HG03135 (cell line): Measurements from ENCODE around the gene MAN1A1.

Source experiments
- ATAC-seq: cut with Tn5 transposase; IDR thresholded peaks from one replicate; pipeline ENCODE4 v1.9.1; 2021; ENCODE audit warnings: mild to moderate bottlenecking, moderate library complexity; ENCODE audit not compliant: unreplicated experiment

Gene MAN1A1

GRCh38 chr6:119241111-119241465 is 108.5 kb downstream of the MAN1A1 start:
- ATAC-seq, result peak; percentile 68

DNA sequence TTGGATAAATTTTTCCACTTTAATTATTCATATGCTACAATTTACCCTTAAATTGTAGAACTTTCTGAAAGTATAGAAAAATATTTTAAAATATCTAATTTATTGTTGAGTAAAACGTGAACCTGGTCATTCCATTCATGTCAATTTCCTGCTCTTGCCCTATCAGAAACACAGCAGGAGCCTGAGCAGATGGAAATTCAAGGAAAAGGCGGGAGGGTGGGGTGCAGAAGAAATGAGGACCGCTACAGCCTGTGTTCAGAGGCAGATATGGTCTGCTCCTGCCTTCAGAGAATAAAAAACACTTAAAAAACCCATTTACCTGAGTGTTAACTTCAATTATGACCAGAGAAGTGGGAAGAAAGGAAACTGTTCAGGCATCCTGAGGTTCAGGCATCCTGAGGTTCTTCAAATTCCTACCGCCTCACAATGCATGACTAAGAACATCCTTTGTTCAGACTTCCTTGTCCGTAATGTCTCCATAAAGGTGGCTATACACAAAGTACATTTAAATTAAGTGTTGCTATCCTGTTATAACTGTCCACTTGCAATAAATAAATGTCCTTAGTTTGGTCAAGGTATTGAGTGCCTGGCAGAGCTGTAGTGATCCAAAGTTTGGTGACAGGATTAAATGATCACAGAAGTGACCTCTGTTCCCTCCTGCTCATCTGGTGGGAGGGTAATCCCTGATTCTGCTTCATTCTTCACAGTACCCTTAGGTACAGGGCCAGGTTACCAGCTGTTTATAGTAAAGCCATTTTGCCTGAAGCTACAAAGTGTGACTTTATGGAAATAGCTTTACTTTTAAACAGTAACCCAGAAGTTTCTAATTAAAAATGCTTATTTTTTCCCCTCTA is 109.1 kb downstream of the MAN1A1 start:
- ATAC-seq, result peak; percentile 50

- no peak for ATAC-seq
These were observed 112.3 kb downstream of the MAN1A1 start for GRCh38 chr6:119237177-119237715.

- ATAC-seq, result no peak
These were observed 114.6 kb downstream of the MAN1A1 start for GRCh38 chr6:119234941-119235340.

DNA sequence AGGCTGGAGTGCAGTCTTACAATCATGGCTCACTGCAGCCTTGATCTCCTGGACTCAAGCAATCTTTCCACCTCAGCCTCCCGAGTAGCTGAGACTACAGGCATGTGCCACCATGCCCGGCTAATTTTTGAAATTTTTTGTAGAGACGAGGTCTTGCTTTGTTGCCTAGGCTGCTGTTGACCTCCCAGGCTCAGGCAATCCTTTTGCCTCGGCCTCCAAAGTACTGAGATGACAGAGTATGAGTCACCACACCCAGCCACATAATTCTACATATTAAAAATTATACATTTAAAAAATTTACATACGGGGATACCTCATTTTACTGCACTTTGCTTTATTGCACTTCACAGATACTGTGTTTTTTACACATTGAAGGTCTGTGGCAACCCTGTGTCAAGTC is 115.1 kb downstream of the MAN1A1 start:
- ATAC-seq, result no peak

DNA sequence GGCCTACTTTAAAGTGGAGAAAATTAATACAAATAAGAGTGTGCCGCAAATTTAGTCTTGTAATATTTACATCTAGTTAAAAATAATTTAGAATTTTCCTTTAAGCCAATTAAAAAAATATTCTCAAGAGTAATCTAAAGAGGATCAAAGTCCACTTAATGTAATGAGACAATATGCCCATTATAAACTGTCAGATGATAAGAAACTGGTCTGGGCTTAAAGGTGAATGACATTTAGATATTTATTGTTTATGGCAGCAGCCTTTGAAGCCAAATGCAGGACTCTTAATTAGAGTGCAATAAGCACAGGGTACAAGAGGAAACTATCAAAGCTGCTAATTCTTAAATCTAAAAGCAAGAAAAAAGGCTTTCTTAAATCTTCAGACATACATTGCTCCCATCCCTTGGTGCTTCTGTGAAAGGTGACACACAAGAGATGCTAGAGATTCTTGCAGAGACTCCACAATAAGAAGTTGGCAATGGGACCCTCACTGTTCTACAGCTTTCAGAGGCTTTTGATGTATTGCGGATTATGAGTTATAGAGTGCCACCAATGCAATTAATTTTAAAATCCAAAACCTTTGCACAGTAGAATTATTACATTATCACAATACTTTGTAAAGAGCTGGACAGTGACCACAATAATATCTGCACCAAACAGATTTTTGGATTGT is 116.1 kb downstream of the MAN1A1 start:
- no peak for ATAC-seq

DNA sequence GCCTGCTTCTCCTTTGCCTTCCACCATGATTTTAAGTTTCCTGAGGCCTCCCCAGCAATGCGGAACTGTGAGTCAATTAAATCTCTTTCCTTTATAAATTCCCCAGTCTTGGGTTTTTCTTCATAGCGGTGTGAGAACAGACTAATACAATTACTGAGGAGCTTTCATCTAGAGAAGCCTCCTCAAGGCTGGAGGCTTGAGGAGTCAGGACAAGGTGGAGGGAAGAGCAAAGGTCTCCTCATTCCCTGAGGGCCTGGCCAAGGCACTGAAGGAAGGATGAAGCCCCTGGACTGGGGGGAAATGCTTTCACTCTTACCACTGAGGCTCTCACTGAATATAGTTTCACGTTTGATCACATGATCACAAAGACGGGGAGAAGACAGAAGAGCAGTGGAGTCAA is 118.2 kb downstream of the MAN1A1 start:
- no peak for ATAC-seq

GRCh38 chr6:119230160-119230559 is 119.4 kb downstream of the MAN1A1 start:
- no peak for ATAC-seq

DNA sequence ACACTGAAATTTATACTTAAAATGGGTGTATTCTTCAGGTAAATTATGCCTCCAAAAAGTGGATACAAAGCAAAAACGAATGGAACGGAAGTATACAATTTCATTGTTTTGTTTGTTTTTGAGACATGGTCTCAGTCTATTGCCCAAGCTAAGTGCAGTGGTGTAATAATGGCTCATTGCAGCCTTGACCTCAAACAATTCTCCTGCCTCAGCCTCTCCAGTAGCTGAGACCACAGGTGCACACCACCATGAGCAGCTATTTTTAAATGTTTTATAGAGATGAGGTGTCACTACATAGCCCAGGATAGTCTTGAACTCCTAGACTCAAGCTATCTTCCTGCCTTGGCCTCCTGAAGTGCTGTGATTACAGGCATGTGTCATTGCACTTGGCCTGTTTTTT is 122.2 kb downstream of the MAN1A1 start:
- no peak for ATAC-seq

GRCh38 chr6:119226089-119226488 is 123.5 kb downstream of the MAN1A1 start:
- ATAC-seq, result no peak

- no peak for ATAC-seq
These were observed 125.4 kb downstream of the MAN1A1 start for GRCh38 chr6:119224095-119224701.

GRCh38 chr6:119220452-119220851 is 129.1 kb downstream of the MAN1A1 start:
- ATAC-seq, result no peak

- no peak for ATAC-seq
These were observed 131.0 kb downstream of the MAN1A1 start for GRCh38 chr6:119218548-119218947.

DNA sequence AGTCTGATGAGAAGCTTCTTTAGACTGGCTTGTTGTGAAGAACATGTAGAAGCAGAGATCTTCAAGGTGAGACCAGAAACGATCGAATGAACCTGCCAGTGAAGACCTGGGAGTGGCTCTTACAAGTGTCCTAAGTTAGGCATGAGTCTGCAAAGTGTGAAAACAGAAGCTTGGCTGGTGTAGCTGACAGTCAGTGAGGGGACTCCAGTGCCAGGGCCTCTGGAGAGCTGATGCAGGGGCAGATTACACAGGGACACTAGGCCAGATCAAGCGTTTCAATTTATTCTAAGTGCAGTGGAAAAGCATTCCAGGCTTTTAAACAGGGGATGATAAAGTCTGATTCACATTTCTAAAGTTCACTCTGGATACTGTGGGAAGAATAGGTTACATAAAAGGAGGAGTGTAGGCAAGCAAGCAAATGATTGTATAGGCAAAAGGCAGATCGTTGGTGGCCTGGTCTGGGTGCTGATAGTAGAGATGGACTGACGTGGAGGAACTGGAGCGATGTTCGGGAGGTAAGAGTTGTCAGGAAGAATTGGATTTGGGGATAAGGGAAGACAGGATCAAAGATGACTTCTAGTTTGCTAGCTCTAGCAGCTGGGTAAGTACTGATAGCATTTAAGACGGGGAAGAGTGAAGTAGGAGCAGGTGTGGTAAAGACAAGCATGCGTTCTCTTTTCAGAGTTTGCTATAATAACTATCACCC is 133.5 kb downstream of the MAN1A1 start:
- ATAC-seq, result no peak

DNA sequence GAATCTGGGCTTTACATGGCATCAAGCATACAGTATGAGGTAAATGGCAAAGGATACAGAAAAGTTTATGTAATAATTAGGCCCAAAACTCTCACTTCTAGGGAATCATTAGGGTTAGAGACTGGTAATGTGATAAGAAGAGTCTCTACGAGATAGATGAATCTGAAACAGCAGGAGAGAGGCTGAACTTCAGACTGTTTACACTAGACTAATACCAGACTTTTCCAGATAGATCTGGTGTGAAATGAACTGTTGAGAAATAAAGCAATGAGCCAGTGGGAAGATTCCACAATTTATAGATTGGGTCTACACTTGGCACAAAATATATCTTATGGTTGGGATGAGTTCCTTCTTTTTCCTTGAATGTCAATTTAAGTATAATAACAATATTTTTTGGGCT is 134.3 kb downstream of the MAN1A1 start:
- ATAC-seq, result no peak

GRCh38 chr6:119210596-119210995 is 139.0 kb downstream of the MAN1A1 start:
- no peak for ATAC-seq

GRCh38 chr6:119209452-119210205 is 139.9 kb downstream of the MAN1A1 start:
- ATAC-seq, result peak; percentile 70

DNA sequence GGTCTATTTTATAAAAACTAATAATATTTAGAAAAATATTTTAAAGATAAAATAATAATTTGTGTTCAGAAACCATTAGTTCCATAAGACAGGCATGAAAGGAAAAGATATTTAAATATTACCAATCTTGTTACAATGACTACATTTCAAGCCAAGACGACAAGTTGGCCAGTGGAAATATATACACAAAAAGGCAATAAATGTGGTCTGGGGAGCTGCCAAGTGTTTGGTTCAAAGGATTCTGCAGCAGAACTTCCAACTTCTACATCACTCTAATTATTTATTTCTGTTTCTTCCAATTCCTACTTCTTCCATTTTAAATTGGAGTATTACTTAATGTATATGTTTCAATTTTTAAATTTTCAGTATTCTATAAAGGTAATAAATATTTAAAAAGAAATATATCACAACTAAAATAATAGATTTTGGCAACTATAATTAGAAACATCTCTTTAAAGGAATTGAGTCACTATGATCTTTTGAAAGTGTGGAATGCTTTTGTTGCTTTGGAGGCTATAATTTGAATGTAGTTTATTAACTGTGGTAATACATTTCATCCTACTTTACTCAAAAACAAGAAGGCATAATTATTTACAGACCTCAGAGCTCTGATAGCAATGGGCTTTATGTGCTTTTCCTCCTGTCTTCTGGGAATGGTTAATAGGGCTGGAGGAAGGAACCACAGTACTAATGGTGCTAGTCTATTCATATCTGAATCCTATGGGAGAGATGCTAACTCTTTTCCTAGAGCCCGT is 141.4 kb downstream of the MAN1A1 start:
- ATAC-seq, result no peak

DNA sequence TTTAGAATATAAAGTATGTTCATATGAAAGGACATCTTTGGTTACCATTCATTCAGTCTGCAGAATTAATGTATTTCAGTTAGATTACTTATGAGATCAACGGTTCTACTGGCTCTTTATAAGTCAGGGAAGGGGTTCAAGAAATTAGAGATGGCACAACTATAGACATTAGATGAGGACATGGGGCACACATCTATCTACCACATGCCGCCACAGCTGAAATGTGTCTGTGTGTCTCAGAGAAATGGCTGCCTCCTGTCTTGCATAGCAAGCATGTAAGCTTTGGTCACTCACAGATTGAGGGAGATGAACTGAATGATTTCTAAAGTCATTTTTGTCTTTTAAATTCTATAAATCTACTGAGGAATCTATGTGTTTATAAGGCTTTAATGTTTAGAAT is 142.2 kb downstream of the MAN1A1 start:
- no peak for ATAC-seq
